Measurements from ENCODE around the gene KRTAP4-3. TPM values are rescaled to one million over a fixed set of nuclear protein-coding genes. Genes with fewer than 3 reads are reported as not detected.

KRTAP4-3 gene
- total and polyA plus RNA-seq, 2 of the 8 experiments (the other 6 are each of a cell fraction or from before 2014, with no cell fraction given), result not detected

- H3K36me3 ChIP-seq (ENCODE audit: control insufficient read depth in 2 of 4, insufficient read depth in 4 of 4, low read length in 3 of 4), result no peaks in the 10 kb centered on the region
- DNase-seq (ENCODE audit: low read depth in 1 of 2, low spot score in 2 of 2) (no peak), FAIRE-seq (no peak)
- H2AFZ ChIP-seq (ENCODE audit: low read length), result no peak overlapping the region
- no peak overlapping the region for H3K9ac ChIP-seq (replicated peaks in 1 of 4; ENCODE audit: extremely low read depth in 1 of 4, low read depth in 3 of 4, low read length in 3 of 4)
- no peaks in the 10 kb centered on the region for H3K4me1 ChIP-seq (replicated peaks in 1 of 4; ENCODE audit: control insufficient read depth in 3 of 4, insufficient read depth in 4 of 4, low read length in 3 of 4)
- no peaks in the 10 kb centered on the region for H3K23me2 ChIP-seq (ENCODE audit: low read depth, low read length)
- no peak overlapping the region for H4K8ac ChIP-seq (ENCODE audit: extremely low read depth, insufficient read depth, low read length)
- H2BK120ac ChIP-seq (replicated peaks; ENCODE audit: low read depth, low read length), result no peak overlapping the region
- no peaks in the 10 kb centered on the region for H3K79me2 ChIP-seq (ENCODE audit: control insufficient read depth in 1 of 2, insufficient read depth in 2 of 2, low read length in 2 of 2)
- H2BK15ac ChIP-seq (ENCODE audit: low read length), result no peak overlapping the region
- no peak overlapping the region for H3K4ac ChIP-seq (replicated peaks; ENCODE audit: insufficient read length, low read depth, low read length)
- no peaks in the 10 kb centered on the region for H3K79me1 ChIP-seq (ENCODE audit: low read depth, low read length)
- H3K18ac ChIP-seq (ENCODE audit: extremely low read depth, low read length), result no peak overlapping the region
- H3K4me3 ChIP-seq (ENCODE audit: extremely low read depth in 1 of 4, insufficient read depth in 2 of 4, low read depth in 3 of 4, low read length in 4 of 4), result no peak overlapping the region
- no peak for TF ChIP-seq BACH1 (IDR thresholded peaks at IDR 0.05; ENCODE audit: low read length)
- no peak for TF ChIP-seq EP300 (IDR thresholded peaks at IDR 0.05; ENCODE audit: borderline replicate concordance in 1 of 2, low read depth in 2 of 2, low read length in 2 of 2)
- TF ChIP-seq RFX5 (IDR thresholded peaks at IDR 0.05; ENCODE audit: borderline replicate concordance, low read depth, low read length), result no peak
- TF ChIP-seq SIN3A (conservative IDR thresholded peaks at IDR 0.05 in 1 of 2, IDR thresholded peaks at IDR 0.05 in 1 of 2; ENCODE audit: low read depth in 1 of 2, low read length in 2 of 2), result no peak
- TF ChIP-seq TCF12 (IDR thresholded peaks at IDR 0.05; ENCODE audit: low read depth, low read length), result no peak
- TF ChIP-seq, protein P1, sequence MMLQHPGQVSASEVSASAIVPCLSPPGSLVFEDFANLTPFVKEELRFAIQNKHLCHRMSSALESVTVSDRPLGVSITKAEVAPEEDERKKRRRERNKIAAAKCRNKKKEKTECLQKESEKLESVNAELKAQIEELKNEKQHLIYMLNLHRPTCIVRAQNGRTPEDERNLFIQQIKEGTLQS (IDR thresholded peaks at IDR 0.05; ENCODE audit: insufficient read depth, low read depth, low read length), result no peak
- TF ChIP-seq ASH2L (IDR thresholded peaks at IDR 0.05; ENCODE audit: low read length), result no peak
- no peak overlapping the region for H2BK5ac ChIP-seq (ENCODE audit: low read depth, low read length)
- no peak overlapping the region for H2BK12ac ChIP-seq (ENCODE audit: low read depth, low read length)
- H3K9me3 ChIP-seq (ENCODE audit: insufficient read depth in 2 of 2, low read depth in 1 of 2, low read length in 1 of 2), result no peaks in the 10 kb centered on the region
- H2AK5ac ChIP-seq (ENCODE audit: low read depth, low read length), result no peak overlapping the region
- POLR2A ChIA-PET (ENCODE audit: partially characterized antibody), result no interaction called here
- H3K27me3 ChIP-seq (replicated peaks in 1 of 4; ENCODE audit: control insufficient read depth in 3 of 4, extremely low read depth in 1 of 4, insufficient read depth in 3 of 4, low read length in 3 of 4), result no peaks in the 10 kb centered on the region
- H4K20me1 ChIP-seq (replicated peaks in 1 of 2; ENCODE audit: control insufficient read depth in 1 of 2, insufficient read depth in 2 of 2, low read length in 2 of 2), result no peaks in the 10 kb centered on the region
- H3K4me2 ChIP-seq (ENCODE audit: insufficient read depth in 1 of 2, low read depth in 2 of 2, low read length in 2 of 2), result no peak overlapping the region
- no peak overlapping the region for H3K27ac ChIP-seq (ENCODE audit: low read depth, low read length)
- H3K23ac ChIP-seq (ENCODE audit: insufficient read length), result no peak overlapping the region
- CTCF ChIA-PET (ENCODE audit: partially characterized antibody), result no interaction called here
- no peak overlapping the region for H2BK20ac ChIP-seq (ENCODE audit: low read length)
- 93% methylated on average over 1 of the region's 1 CpG; no CpG with 5 or more reads in 1 of the 2 experiments for WGBS, 2 experiments (ENCODE audit: extremely low coverage in 1 of 2, insufficient coverage in 1 of 2, insufficient read length in 1 of 2, insufficient replicate concordance in 2 of 2, low coverage in 1 of 2, low lambda C conversion rate in 2 of 2, missing lambda C conversion rate in 1 of 2)
- no peak overlapping the region for H4K5ac ChIP-seq (ENCODE audit: insufficient read length, low read depth, low read length)
- no peak overlapping the region for H3K14ac ChIP-seq (ENCODE audit: insufficient read length)
- H4K91ac ChIP-seq (replicated peaks; ENCODE audit: insufficient read length, low read length), result no peak overlapping the region
- H3K56ac ChIP-seq (replicated peaks; ENCODE audit: insufficient read length, low read depth, low read length), result no peak overlapping the region
These were observed 47.7 kb upstream of the KRTAP4-3 start for GRCh38 chr17:41215681-41216080.

Data from H1 (cell line).